Parathyroid adenoma (tissue), 2 donors: ENCODE results near the gene DNMBP.
"Not testable (repeated sequence)": the region's sequence is repeated elsewhere in the genome, so short reads cannot be mapped to it uniquely, and the experiment has no call there.

Experiments used
- H2AFZ ChIP-seq: fragments of 300-600 bp; sonication (generic); one replicate; pipeline ENCODE4 v1.7.0; 2017; ENCODE audit warnings: antibody characterized with exemption, mild to moderate bottlenecking
- H3K27ac ChIP-seq: fragments of 300-600 bp; sonication (generic); one replicate; pipeline ENCODE4 v1.7.0; 2017
- H3K27me3 ChIP-seq: fragments of 300-600 bp; sonication (generic); one replicate; pipeline ENCODE4 v1.7.0; 2017; ENCODE audit warnings: low read length; ENCODE audit not compliant: control insufficient read depth, insufficient read depth
- H3K36me3 ChIP-seq: fragments of 300-600 bp; sonication (generic); one replicate; pipeline ENCODE4 v1.7.0; 2017; ENCODE audit warnings: low read length; ENCODE audit not compliant: control insufficient read depth, insufficient read depth
- H3K4me1 ChIP-seq: fragments of 300-600 bp; sonication (generic); one replicate; pipeline ENCODE4 v1.7.0; 2017; ENCODE audit warnings: control low read depth
- H3K4me2 ChIP-seq: fragments of 300-600 bp; sonication (generic); one replicate; pipeline ENCODE4 v1.7.0; 2017; ENCODE audit warnings: low read length
- H3K4me3 ChIP-seq: fragments of 300-600 bp; sonication (generic); one replicate; pipeline ENCODE4 v1.7.0; 2017; ENCODE audit warnings: low read depth, low read length
- H3K79me2 ChIP-seq: fragments of 300-600 bp; sonication (generic); one replicate; pipeline ENCODE4 v1.7.0; 2017; ENCODE audit warnings: control low read depth
- H3K9ac ChIP-seq: fragments of 300-600 bp; sonication (generic); one replicate; pipeline ENCODE4 v1.7.0; 2017; ENCODE audit warnings: mild to moderate bottlenecking
- H3K9me3 ChIP-seq: fragments of 300-600 bp; sonication (generic); one replicate; pipeline ENCODE4 v1.7.0; 2017; ENCODE audit warnings: low read length; ENCODE audit not compliant: control insufficient read depth
- TF ChIP-seq, protein P1 (sequence below): fragments of 300-600 bp; sonication (generic); IDR thresholded peaks from one replicate; pipeline ENCODE4 v1.7.0; 2017; ENCODE audit warnings: antibody characterized with exemption, mild to moderate bottlenecking
- donor health status: primary hyperparathyroidism.

The DNMBP gene

DNA sequence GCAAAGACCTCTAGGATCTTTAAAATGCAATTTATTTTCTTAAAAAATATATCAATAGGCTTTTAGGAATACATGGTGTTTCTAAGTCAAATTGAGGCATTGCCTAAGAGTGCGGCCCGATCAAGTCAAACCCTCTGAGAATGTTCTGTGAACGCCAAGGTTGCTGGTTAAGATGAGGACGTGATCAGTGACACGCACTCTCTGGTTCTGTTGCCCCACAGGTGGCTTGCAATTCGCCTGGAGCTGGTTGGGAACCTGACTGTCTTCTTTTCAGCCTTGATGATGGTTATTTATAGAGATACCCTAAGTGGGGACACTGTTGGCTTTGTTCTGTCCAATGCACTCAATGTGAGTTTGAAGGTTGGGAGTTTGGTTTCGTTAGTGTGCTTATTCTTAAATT, 168.0 kb downstream of the DNMBP start:
- no peaks in the 10 kb centered on the region for H3K4me1 ChIP-seq
- no peaks in the 10 kb centered on the region for H3K36me3 ChIP-seq
- TF ChIP-seq, protein P1, sequence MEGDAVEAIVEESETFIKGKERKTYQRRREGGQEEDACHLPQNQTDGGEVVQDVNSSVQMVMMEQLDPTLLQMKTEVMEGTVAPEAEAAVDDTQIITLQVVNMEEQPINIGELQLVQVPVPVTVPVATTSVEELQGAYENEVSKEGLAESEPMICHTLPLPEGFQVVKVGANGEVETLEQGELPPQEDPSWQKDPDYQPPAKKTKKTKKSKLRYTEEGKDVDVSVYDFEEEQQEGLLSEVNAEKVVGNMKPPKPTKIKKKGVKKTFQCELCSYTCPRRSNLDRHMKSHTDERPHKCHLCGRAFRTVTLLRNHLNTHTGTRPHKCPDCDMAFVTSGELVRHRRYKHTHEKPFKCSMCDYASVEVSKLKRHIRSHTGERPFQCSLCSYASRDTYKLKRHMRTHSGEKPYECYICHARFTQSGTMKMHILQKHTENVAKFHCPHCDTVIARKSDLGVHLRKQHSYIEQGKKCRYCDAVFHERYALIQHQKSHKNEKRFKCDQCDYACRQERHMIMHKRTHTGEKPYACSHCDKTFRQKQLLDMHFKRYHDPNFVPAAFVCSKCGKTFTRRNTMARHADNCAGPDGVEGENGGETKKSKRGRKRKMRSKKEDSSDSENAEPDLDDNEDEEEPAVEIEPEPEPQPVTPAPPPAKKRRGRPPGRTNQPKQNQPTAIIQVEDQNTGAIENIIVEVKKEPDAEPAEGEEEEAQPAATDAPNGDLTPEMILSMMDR = no peak
- no peak overlapping the region for H2AFZ ChIP-seq
- H3K27ac ChIP-seq = no peak overlapping the region
- no peaks in the 10 kb centered on the region for H3K79me2 ChIP-seq
- no peak overlapping the region for H3K4me2 ChIP-seq
- no peaks in the 10 kb centered on the region for H3K9me3 ChIP-seq
- H3K4me3 ChIP-seq = no peak overlapping the region
- no peaks in the 10 kb centered on the region for H3K27me3 ChIP-seq
- H3K9ac ChIP-seq = no peak overlapping the region

DNA sequence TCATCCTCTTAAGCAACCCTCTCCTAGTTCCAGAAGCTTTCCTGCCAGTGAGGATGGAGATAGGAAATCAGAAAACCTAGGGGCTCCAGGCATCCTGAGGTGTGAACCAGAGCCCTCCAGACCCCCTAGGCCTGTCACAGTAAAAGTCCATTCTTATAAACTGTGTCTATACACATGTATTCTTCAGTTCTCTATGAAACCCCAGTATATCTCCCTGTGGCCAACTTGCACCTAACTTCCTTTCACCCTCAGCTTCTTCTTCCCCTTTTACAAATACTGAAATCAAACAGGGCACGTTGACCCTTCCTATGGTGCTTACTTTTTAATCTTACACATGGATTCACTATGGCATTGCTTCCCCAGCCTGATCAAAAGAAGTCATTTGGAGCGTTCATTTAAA, 168.9 kb downstream of the DNMBP start:
- not testable (repeated sequence) for H3K27ac ChIP-seq, H2AFZ ChIP-seq, H3K9me3 ChIP-seq, H3K79me2 ChIP-seq, H3K4me1 ChIP-seq, H3K4me2 ChIP-seq, H3K36me3 ChIP-seq, H3K27me3 ChIP-seq, H3K9ac ChIP-seq, H3K4me3 ChIP-seq

DNA sequence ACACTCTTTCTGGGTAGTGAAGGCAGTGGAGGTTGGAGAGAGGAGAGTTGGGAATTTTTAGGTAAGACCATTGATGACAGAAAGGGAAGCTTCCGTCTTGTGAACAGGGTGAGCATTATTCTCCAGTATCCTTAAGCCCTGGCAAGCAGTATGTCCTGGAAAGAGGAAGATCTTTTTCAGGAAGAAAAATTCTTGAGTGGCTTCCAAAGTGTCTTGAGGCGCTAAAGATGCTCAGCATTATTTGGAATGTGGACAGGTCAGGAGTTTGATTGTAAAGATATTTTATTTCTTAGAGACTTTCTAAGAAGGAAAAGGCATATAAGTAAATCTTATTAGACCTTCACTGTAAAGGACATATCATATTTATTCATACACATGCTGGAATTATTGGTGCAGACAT, 173.0 kb downstream of the DNMBP start:
- Histone ChIP-seq H3K79me2 (no peaks in the 10 kb centered on the region), H2AFZ (no peak overlapping the region), H3K36me3 (no peaks in the 10 kb centered on the region), H3K4me1 (no peaks in the 10 kb centered on the region), H3K4me2 (no peak overlapping the region), H3K9ac (no peak overlapping the region), H3K9me3 (no peaks in the 10 kb centered on the region), H3K4me3 (no peak overlapping the region), H3K27me3 (no peaks in the 10 kb centered on the region), H3K27ac (no peak overlapping the region)
- TF ChIP-seq, protein P1 = no peak

DNA sequence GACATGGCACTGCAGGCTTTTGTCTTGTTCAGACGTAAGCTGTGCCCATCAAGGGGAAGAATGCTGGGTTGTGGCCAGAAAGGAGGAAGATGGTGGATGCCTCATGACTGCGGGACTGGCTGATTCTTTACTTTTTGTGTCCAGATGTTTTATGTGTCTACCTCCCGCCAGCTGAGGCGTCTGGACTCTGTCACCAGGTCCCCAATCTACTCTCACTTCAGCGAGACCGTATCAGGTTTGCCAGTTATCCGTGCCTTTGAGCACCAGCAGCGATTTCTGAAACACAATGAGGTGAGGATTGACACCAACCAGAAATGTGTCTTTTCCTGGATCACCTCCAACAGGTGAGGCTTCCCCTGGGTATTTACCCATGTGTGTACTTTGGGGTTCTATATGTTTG, 173.8 kb downstream of the DNMBP start:
- H3K9me3 ChIP-seq = no peaks in the 10 kb centered on the region
- H2AFZ ChIP-seq = no peak overlapping the region
- H3K27ac ChIP-seq = no peak overlapping the region
- H3K4me1 ChIP-seq = no peaks in the 10 kb centered on the region
- TF ChIP-seq, protein P1 = no peak
- no peak overlapping the region for H3K9ac ChIP-seq
- H3K79me2 ChIP-seq = no peaks in the 10 kb centered on the region
- no peaks in the 10 kb centered on the region for H3K27me3 ChIP-seq
- H3K36me3 ChIP-seq = no peaks in the 10 kb centered on the region
- no peak overlapping the region for H3K4me2 ChIP-seq
- H3K4me3 ChIP-seq = no peak overlapping the region

DNA sequence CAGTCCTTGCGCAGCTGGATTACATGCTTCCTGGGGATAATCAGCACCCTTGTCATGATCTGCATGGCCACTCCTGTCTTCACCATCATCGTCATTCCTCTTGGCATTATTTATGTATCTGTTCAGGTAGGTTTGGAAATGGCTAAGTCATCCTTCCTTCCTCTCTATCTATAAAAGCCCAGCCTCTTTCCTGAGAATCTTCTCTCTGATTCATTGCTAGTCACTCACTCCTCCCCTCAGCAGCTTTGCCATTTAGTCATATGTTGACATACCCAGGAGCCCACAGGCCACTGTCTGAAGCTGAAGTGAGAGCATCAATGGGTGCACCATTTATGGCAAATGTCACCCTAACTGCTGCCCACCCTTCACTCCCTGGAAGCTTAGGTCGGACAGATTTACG, 175.3 kb downstream of the DNMBP start:
- H3K9ac ChIP-seq = no peak overlapping the region
- no peak overlapping the region for H3K4me3 ChIP-seq
- no peaks in the 10 kb centered on the region for H3K79me2 ChIP-seq
- H3K27me3 ChIP-seq = no peaks in the 10 kb centered on the region
- H2AFZ ChIP-seq = no peak overlapping the region
- H3K27ac ChIP-seq = no peak overlapping the region
- H3K9me3 ChIP-seq = no peaks in the 10 kb centered on the region
- no peaks in the 10 kb centered on the region for H3K36me3 ChIP-seq
- no peaks in the 10 kb centered on the region for H3K4me1 ChIP-seq
- TF ChIP-seq, protein P1 = no peak
- no peak overlapping the region for H3K4me2 ChIP-seq
